ENCODE data around the gene SCNN1A. TPM values are rescaled to one million over a fixed set of nuclear protein-coding genes. Genes with fewer than 3 reads are reported as not detected.

SCNN1A gene
- total RNA-seq, 2 experiments from 2014 or later: 2.3 to 3.8 TPM

GRCh38 chr12:6364044-6364374 lies 11.4 kb downstream of the SCNN1A start:
- peaks cover 35% of the 10 kb centered on the region for H3K4me1 Mint-ChIP-seq (ENCODE audit: low read depth)
- no peaks in the 10 kb centered on the region for H3K36me3 Mint-ChIP-seq (ENCODE audit: low read depth)
- ChIA-PET CTCF (interaction anchor here (0.9 to 2.2 kb wide), 5 partner anchors 18 to 38 kb away, joined by 3 to 12 read pairs (median 3); no protein-coding TSS in a partner anchor), POLR2A (interaction anchor here (0.6 to 1.9 kb wide), 5 partner anchors 13 to 326 kb away, joined by 3 to 7 read pairs (median 3); partner anchors contain the start of gene TNFRSF1A)
- H3K9me3 Mint-ChIP-seq: no peaks in the 10 kb centered on the region
- peak overlapping the region; percentile 75 for H3K4me3 Mint-ChIP-seq
- H3K27ac Mint-ChIP-seq: peak overlapping the region; percentile 72
- H3K27me3 Mint-ChIP-seq: no peaks in the 10 kb centered on the region
- TF ChIP-seq, protein P1, sequence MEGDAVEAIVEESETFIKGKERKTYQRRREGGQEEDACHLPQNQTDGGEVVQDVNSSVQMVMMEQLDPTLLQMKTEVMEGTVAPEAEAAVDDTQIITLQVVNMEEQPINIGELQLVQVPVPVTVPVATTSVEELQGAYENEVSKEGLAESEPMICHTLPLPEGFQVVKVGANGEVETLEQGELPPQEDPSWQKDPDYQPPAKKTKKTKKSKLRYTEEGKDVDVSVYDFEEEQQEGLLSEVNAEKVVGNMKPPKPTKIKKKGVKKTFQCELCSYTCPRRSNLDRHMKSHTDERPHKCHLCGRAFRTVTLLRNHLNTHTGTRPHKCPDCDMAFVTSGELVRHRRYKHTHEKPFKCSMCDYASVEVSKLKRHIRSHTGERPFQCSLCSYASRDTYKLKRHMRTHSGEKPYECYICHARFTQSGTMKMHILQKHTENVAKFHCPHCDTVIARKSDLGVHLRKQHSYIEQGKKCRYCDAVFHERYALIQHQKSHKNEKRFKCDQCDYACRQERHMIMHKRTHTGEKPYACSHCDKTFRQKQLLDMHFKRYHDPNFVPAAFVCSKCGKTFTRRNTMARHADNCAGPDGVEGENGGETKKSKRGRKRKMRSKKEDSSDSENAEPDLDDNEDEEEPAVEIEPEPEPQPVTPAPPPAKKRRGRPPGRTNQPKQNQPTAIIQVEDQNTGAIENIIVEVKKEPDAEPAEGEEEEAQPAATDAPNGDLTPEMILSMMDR (IDR thresholded peaks at IDR 0.05): no peak
- intact Hi-C loops (cut with micrococcal nuclease): no loop called here
- no peak for ATAC-seq
- peak; percentile 56 for DNase-seq

- intact Hi-C loops (cut with micrococcal nuclease): no loop called here
- Mint-ChIP-seq H3K4me3 (peak overlapping the region; percentile 75), H3K4me1 (ENCODE audit: low read depth) (peaks cover 31% of the 10 kb centered on the region), H3K27ac (peak overlapping the region; percentile 72), H3K36me3 (ENCODE audit: low read depth) (no peaks in the 10 kb centered on the region), H3K9me3 (no peaks in the 10 kb centered on the region), H3K27me3 (no peaks in the 10 kb centered on the region)
- ChIA-PET POLR2A (interaction anchor here (0.6 to 1.9 kb wide), 7 partner anchors 18 to 327 kb away, joined by 3 to 7 read pairs (median 3); partner anchors contain the start of gene TNFRSF1A), CTCF (interaction anchor here (0.6 to 2.2 kb wide), 8 partner anchors 11 to 103 kb away, joined by 3 to 12 read pairs (median 4); no protein-coding TSS in a partner anchor)
- peak; percentile 72 for ATAC-seq
- DNase-seq: peak; percentile 76
- TF ChIP-seq, protein P1 (IDR thresholded peaks at IDR 0.05): no peak
Measured at GRCh38 chr12:6363330-6364043, 11.9 kb downstream of the SCNN1A start.

DNA sequence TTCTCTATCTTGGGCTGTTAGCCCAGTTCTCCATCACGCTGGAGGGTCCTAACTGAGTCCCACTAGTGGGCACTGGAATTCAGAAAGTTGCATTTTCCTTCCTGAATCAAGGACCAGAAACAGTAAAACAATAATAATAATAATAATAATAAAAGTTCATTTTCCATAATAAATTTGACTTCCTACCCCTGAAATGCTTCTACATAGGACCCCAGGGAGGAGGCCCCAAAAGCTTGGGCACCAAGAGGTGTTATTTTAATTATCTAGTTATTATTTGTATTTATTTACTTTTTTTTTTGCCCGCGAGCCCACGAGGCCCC lies 12.4 kb downstream of the SCNN1A start:
- ATAC-seq: no peak

GRCh38 chr12:6362403-6362802 lies 13.0 kb downstream of the SCNN1A start:
- intact Hi-C loops (cut with micrococcal nuclease): no loop called here

More for the DNA sequence above, 12.4 kb downstream of the SCNN1A start:
- Mint-ChIP-seq H3K9me3 (no peaks in the 10 kb centered on the region), H3K4me1 (ENCODE audit: low read depth) (peaks cover 26% of the 10 kb centered on the region), H3K27me3 (no peaks in the 10 kb centered on the region), H3K36me3 (ENCODE audit: low read depth) (no peaks in the 10 kb centered on the region), H3K27ac (no peak overlapping the region), H3K4me3 (peak overlapping the region; percentile 75)
- DNase-seq: no peak
- POLR2A ChIA-PET: interaction anchor here (0.6 to 1.9 kb wide), 6 partner anchors 17 to 103 kb away, joined by 3 to 7 read pairs (median 4); partner anchors contain the start of gene TNFRSF1A
- TF ChIP-seq, protein P1 (IDR thresholded peaks at IDR 0.05): no peak
- intact Hi-C loops (cut with micrococcal nuclease): no loop called here
- CTCF ChIA-PET: interaction anchor here (0.6 to 2.2 kb wide), 8 partner anchors 11 to 103 kb away, joined by 3 to 12 read pairs (median 4); no protein-coding TSS in a partner anchor

More at GRCh38 chr12:6362403-6362802, 13.0 kb downstream of the SCNN1A start:
- Mint-ChIP-seq H3K27ac (no peak overlapping the region), H3K36me3 (ENCODE audit: low read depth) (no peaks in the 10 kb centered on the region), H3K4me3 (no peak overlapping the region), H3K9me3 (no peaks in the 10 kb centered on the region), H3K4me1 (ENCODE audit: low read depth) (peaks cover 21% of the 10 kb centered on the region), H3K27me3 (no peaks in the 10 kb centered on the region)
- ATAC-seq (no peak), DNase-seq (no peak)
- POLR2A ChIA-PET: interaction anchor here (0.6 to 1.9 kb wide), 2 partner anchors 20 to 29 kb away, joined by 3 to 7 read pairs; partner anchors contain the start of gene TNFRSF1A
- CTCF ChIA-PET: interaction anchor here (0.6 to 2.2 kb wide), 5 partner anchors 10 to 104 kb away, joined by 3 to 12 read pairs (median 4); no protein-coding TSS in a partner anchor
- TF ChIP-seq, protein P1 (IDR thresholded peaks at IDR 0.05): no peak
